GM18907 (cell line): ENCODE results near the gene LRRN1.
"Not testable (repeated sequence)": the region's sequence is repeated elsewhere in the genome, so short reads cannot be mapped to it uniquely, and the experiment has no call there.

Experiments used
- ATAC-seq: cut with Tn5 transposase; IDR thresholded peaks from one replicate; pipeline ENCODE4 v1.9.1; 2021; ENCODE audit warnings: mild to moderate bottlenecking, moderate library complexity; ENCODE audit not compliant: unreplicated experiment

Gene LRRN1

GRCh38 chr3:3806856-3807255 lies 7.6 kb downstream of the LRRN1 start:
- no peak for ATAC-seq

- no peak for ATAC-seq
These were observed 13.8 kb downstream of the LRRN1 start for GRCh38 chr3:3813013-3813412.

GRCh38 chr3:3815206-3815605 lies 16.0 kb downstream of the LRRN1 start:
- ATAC-seq, result no peak

GRCh38 chr3:3816034-3816433 lies 16.8 kb downstream of the LRRN1 start:
- ATAC-seq, result no peak

- ATAC-seq, result no peak
These were observed 18.6 kb downstream of the LRRN1 start for GRCh38 chr3:3817865-3818264.

- ATAC-seq, result no peak
These were observed 22.5 kb downstream of the LRRN1 start for GRCh38 chr3:3821777-3822176.

- ATAC-seq, result no peak
These were observed 25.8 kb downstream of the LRRN1 start for GRCh38 chr3:3825035-3825434.

- no peak for ATAC-seq
These were observed 27.3 kb downstream of the LRRN1 start for GRCh38 chr3:3826521-3826920.

- no peak for ATAC-seq
These were observed 27.9 kb downstream of the LRRN1 start for GRCh38 chr3:3827111-3827510.

GRCh38 chr3:3828417-3828816 lies 29.2 kb downstream of the LRRN1 start:
- ATAC-seq, result not testable (repeated sequence)

GRCh38 chr3:3836845-3837244 lies 37.6 kb downstream of the LRRN1 start:
- no peak for ATAC-seq

- no peak for ATAC-seq
These were observed 43.1 kb downstream of the LRRN1 start for GRCh38 chr3:3842356-3842755.

- ATAC-seq, result no peak
These were observed 49.0 kb downstream of the LRRN1 start for GRCh38 chr3:3847994-3848922.

- ATAC-seq, result no peak
These were observed 49.7 kb downstream of the LRRN1 start for GRCh38 chr3:3848923-3849275.

- peak; percentile 94 for ATAC-seq
These were observed 52.5 kb downstream of the LRRN1 start for GRCh38 chr3:3851621-3852323.

GRCh38 chr3:3853544-3853943 lies 54.3 kb downstream of the LRRN1 start:
- ATAC-seq, result no peak

- ATAC-seq, result no peak
These were observed 55.8 kb downstream of the LRRN1 start for GRCh38 chr3:3855056-3855455.

- no peak for ATAC-seq
These were observed 61.0 kb downstream of the LRRN1 start for GRCh38 chr3:3860235-3860634.

GRCh38 chr3:3862534-3862933 lies 63.3 kb downstream of the LRRN1 start:
- ATAC-seq, result no peak

- no peak for ATAC-seq
These were observed 76.3 kb downstream of the LRRN1 start for GRCh38 chr3:3875491-3875890.

GRCh38 chr3:3881050-3881449 lies 81.8 kb downstream of the LRRN1 start:
- ATAC-seq, result no peak

GRCh38 chr3:3887311-3887710 lies 88.1 kb downstream of the LRRN1 start:
- not testable (repeated sequence) for ATAC-seq
